Activated CD8-positive, alpha-beta memory T cell treated with anti-CD3 and anti-CD28 coated beads for 36 hours (primary cell): ENCODE measurements around the gene MBNL2. TPM values are rescaled to one million over a fixed set of nuclear protein-coding genes. Genes with fewer than 3 reads are reported as not detected.

Experiments used
- CTCF ChIA-PET: fragments of 350-600 bp; sonication (Branson Sonifier 250); formaldehyde crosslinking; loops from one replicate; lab custom pipeline; 2021; ENCODE audit warnings: antibody characterized with exemption; lab: Charles Lee
- POLR2A ChIA-PET: fragments of 350-600 bp; sonication (Branson Sonifier 250); formaldehyde crosslinking; loops from one replicate; lab custom pipeline; 2021; ENCODE audit warnings: antibody characterized with exemption; lab: Charles Lee
- total RNA-seq, 2 experiments: library from RNA; stranded (reverse); gene quantifications; one replicate each; pipeline ENCODE4 v1.2.3, GENCODE V29; 2021

MBNL2 gene
- total RNA-seq, 2 experiments from 2014 or later = 16.9 to 17.6 TPM

GRCh38 chr13:97278435-97279411, 56.6 kb downstream of the MBNL2 start:
- POLR2A ChIA-PET = no interaction called here
- CTCF ChIA-PET = interaction anchor here (0.6 kb wide), 1 partner anchor 8 kb away, joined by 3 read pairs; no protein-coding TSS in a partner anchor

GRCh38 chr13:97279913-97280312, 57.8 kb downstream of the MBNL2 start:
- ChIA-PET POLR2A (no interaction called here), CTCF (no interaction called here)

DNA sequence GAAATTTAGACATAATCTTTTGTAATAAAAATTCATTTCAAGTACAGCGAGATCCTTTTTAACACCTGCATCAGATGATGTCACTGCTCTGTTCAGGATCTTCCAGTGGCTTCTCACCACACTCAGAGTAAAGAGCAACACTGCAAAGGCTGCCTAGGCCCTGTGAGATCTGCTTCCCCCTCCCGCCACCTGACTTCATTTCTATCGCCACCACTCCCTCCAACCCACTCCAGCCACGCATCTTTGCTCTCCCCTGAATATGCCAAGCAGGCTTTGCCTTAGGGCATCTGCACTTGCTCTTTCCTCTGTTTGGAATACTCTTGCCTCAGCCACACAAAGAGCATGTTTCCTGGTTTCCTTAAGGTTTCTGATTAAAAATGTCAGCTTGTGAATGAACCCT, 58.3 kb downstream of the MBNL2 start:
- POLR2A ChIA-PET = no interaction called here
- CTCF ChIA-PET = no interaction called here

- ChIA-PET CTCF (interaction anchor here (1.2 kb wide), 1 partner anchor 172 kb away, joined by 4 read pairs; no protein-coding TSS in a partner anchor), POLR2A (no interaction called here)
Measured at GRCh38 chr13:97281028-97281427, 58.9 kb downstream of the MBNL2 start.

GRCh38 chr13:97282705-97283104, 60.6 kb downstream of the MBNL2 start:
- CTCF ChIA-PET = no interaction called here
- POLR2A ChIA-PET = no interaction called here

DNA sequence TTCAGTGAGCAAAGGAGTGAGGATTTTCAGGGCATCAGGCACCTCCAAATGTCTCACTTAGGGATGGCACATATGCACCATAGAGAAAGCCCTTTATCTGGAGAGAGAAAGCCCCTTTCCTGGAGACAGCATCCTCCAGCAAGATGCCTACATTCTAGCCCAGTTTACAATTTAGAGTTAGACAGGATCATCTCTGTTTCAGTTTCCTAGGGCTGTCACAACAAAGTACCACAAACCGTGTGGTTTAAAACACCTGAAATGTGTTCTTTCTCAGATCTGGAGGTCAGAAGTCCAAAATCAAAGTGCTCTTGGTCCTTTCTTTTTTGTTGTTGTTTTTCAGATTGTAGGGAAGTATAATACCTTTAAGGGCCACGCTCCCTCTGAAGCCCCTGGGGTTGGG, 61.8 kb downstream of the MBNL2 start:
- ChIA-PET POLR2A (no interaction called here), CTCF (no interaction called here)

DNA sequence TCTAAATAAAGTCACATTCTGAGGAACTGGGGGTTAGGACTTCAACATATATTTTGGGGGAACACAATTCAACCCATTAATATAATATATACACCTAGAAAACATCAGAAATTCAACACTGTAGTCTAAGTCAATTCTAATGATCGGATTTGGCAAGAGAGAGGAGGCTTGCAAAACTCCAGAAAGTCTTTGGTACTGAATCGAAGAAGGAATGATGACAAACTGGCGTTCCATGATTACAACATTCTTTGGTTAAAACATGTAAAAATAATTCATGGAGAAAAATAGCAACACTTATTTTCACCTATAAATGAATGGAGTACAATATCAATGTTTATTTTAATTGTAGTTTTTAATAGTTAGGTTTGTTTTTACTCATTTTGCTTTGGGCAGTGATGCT, 62.4 kb downstream of the MBNL2 start:
- POLR2A ChIA-PET = no interaction called here
- CTCF ChIA-PET = no interaction called here

GRCh38 chr13:97285221-97285955, 63.3 kb downstream of the MBNL2 start:
- CTCF ChIA-PET = no interaction called here

GRCh38 chr13:97286317-97287046, 64.3 kb downstream of the MBNL2 start:
- CTCF ChIA-PET = interaction anchor here (0.6 kb wide), 1 partner anchor 8 kb away, joined by 3 read pairs; no protein-coding TSS in a partner anchor
- POLR2A ChIA-PET = no interaction called here

More at GRCh38 chr13:97285221-97285955, 63.3 kb downstream of the MBNL2 start:
- POLR2A ChIA-PET = no interaction called here

GRCh38 chr13:97287047-97287383, 64.9 kb downstream of the MBNL2 start:
- POLR2A ChIA-PET = interaction anchor here (0.7 kb wide), 1 partner anchor 177 kb away, joined by 7 read pairs; no protein-coding TSS in a partner anchor

DNA sequence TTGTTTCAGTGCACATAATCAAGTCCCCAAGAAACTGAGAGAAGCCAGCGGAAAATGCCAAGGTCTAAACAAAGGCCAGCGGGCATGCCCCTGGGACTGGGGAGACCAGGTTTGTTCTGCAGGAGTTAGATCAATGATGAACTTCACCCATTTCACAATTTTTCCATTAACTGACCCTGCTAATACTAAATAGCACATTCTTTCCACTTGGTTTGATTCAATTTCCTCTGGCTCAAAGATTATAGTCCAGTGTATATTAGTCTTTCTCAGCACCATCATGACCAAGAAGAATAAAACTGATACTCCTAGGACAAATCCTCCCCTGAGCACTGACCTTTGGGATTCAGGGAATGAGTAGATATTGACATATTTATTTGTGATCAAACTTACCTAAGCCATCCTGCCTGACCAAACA, 66.4 kb downstream of the MBNL2 start:
- ChIA-PET POLR2A (no interaction called here), CTCF (no interaction called here)

More at GRCh38 chr13:97287047-97287383, 64.9 kb downstream of the MBNL2 start:
- CTCF ChIA-PET = interaction anchor here (0.6 to 0.7 kb wide), 2 partner anchors 9 to 73 kb away, joined by 3 to 4 read pairs; no protein-coding TSS in a partner anchor

DNA sequence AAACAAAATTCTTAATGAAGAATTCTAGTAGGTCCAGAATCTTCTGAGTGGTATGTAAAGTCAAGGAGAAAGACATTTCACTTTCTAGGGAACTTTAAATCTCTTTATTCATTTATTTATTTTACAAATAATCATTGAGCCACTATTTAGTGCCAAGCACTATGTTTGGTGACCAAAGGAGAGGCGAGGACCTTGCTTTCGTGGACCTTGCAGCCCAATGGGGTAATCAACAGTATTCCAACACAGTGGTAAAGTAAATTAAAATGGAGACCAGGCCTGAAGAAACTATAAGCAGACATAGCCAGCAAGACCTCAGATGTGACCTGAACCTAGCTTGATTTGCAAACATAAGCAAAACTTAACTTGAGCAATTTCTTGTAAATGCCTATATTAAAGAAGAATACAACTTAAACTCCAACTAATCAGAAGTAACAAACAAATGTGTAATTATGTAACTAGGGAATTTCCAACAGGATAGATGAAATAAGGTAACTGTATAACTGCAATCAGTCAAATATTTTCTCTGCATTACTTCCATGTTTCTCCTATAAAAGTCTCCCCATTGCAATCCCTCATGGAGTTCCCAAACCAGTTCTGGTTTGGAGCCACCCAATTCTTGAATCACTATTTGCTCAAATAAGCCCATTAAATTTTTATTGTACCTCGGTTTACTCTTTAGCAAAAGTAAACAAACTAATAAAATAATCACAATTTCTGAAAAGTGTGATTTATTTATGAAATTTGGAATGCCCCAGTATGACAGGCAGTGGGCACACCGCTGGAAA, 67.6 kb downstream of the MBNL2 start:
- CTCF ChIA-PET = interaction anchor here (0.6 to 0.7 kb wide), 3 partner anchors 34 to 1822 kb away, joined by 3 to 7 read pairs (median 3); no protein-coding TSS in a partner anchor
- POLR2A ChIA-PET = no interaction called here

DNA sequence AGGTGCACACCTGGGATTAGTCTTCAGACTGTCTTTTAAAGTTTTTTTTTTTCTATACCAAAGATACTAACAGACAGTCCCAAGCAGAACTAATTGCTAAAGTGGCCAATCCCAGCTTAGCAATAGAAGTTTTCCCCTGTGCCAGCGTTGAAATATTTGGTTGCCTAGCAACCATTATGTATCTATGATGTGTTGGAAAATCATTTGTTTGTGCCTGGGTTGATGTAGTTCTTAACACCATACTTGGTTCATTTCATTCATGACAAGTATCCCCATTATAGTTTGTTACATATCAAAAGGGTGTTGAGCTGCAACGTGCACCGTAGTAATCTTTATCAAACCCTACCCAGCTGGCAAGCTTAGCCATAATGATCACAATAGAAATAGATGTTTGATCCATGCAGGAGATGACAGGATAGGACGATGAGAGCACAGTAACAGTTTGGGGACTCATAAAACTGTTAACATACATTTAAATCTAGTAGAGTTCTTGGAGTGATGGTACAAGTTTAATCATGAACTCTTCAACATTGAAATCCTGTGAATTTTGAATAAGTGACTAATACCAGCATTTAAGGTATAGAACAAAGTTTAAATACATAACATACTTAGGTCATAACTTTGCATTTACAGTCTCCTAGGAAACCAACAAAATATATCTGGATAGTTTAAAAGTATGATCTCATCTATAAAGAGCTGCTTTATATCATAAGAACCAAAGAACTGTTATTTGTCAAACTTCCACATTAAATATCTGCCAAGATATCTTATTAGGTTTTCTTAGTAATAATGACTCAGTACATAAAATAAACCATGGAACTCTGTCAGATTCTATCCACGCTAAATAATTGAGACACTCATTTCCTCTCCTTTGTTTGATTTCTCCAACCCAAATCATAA, 73.4 kb downstream of the MBNL2 start:
- ChIA-PET POLR2A (no interaction called here), CTCF (no interaction called here)

DNA sequence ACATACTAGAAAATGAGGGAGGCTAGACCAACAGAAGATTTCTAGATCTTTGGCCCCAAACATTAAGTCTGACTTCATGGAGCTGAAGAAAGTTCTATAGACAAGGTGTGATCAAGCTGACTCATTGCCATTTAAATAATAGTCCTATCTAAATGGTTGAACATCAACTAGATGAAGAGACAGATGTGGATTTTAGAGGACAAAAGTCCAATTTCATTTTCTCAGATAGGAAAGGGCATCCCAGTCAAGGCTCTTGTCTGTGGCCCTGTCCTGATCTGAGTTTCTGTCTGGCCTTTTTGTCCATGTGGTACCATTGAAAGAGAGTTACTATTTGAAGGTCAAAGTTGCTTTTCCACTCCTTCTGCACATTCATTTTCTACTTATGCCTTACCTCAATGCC, 74.6 kb downstream of the MBNL2 start:
- ChIA-PET POLR2A (no interaction called here), CTCF (interaction anchor here (0.6 kb wide), 1 partner anchor 181 kb away, joined by 3 read pairs; no protein-coding TSS in a partner anchor)

- ChIA-PET POLR2A (no interaction called here), CTCF (interaction anchor here (1.1 kb wide), 1 partner anchor 189 kb away, joined by 6 read pairs; no protein-coding TSS in a partner anchor)
Measured at GRCh38 chr13:97298816-97299215, 76.7 kb downstream of the MBNL2 start.

DNA sequence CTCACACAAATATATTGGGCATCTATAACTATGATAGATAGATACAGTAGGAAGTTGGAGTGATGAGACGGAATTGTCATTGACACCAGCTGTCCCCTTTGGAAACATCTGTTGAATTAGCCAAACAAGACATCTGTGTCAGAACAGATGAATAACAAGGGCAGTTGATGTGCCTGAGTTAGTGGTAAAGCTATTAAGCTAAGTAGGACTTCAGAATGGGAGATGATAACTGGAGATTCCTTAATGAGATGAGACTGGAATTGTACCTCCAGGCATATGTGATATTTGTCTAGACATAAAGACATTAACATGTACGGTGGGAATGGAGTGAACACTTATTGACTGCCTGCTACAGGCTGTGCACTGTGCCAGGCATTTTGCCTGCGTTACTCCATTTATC, 78.7 kb downstream of the MBNL2 start:
- ChIA-PET CTCF (interaction anchor here (1.1 to 1.3 kb wide), 2 partner anchors 9 to 191 kb away, joined by 3 to 4 read pairs; no protein-coding TSS in a partner anchor), POLR2A (no interaction called here)

- POLR2A ChIA-PET = no interaction called here
- CTCF ChIA-PET = interaction anchor here (1.1 to 1.3 kb wide), 2 partner anchors 9 to 191 kb away, joined by 3 to 4 read pairs; no protein-coding TSS in a partner anchor
Measured at GRCh38 chr13:97301382-97302095, 79.4 kb downstream of the MBNL2 start.
